ENCODE results near the gene WBP2NL.

WBP2NL gene

DNA sequence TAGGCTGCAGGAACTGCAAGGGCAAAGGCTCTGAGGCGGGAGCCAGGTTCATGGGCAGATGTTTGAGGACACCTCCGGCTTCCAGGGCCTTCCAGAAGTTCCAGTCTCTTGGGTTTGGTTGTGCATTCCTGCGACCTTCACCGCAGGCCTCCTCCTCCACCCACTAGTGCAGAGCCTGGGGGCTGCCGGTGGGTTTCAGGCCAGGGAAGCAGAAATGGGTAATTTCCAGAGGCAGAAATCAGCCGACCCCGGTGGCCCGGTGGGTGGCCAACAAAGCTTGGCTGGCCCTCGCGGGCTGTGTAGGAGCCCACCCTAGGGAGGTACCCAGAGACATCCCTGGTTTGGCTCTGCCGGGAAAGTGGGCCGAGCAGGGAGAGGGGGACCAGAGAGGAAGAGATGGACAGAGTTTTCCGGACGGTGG is 75.0 kb downstream of the WBP2NL start:
- no peak for DNase-seq (ENCODE audit: low read depth)

DNA sequence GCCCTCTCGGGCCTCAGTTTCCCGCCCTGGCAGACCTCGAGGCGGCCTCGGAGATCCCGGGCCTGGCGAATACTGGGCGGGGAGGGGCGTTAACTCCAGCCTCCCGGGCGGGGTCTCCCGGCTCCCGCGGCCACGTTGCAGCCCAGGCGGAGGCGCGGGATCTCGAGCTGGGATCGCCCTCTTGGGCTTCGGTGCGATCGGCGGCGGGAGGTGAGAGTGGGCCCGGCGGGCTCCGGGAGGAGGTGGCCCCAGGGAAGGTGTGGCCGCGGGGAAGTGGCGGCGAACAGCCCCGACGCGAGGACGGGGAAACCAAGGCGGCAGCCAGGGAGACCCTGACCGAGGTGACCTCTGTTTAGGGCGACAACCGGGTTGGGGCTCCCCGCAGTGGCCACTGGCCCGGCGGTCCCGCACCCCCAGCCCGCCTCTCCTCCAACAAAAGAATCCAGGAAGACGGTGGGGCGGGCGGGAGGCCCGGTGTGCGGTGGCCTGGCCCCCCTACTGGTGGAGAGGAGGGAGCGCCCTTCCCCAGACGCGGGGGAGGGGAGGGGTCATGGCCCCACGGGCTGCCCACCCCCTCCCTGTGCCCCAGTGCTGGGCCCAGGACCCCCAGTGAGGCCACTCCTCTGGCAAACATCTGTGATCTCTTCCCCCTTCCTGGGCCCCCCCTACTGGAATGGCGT is 75.7 kb downstream of the WBP2NL start, which contains the start of gene PHETA2:
Gene PHETA2 (plus strand): TSS at position 117 of the 680 bp plus-strand sequence. CDS start 3,046 bp downstream, outside the sequence.
- no peak for DNase-seq (ENCODE audit: low read depth)

DNA sequence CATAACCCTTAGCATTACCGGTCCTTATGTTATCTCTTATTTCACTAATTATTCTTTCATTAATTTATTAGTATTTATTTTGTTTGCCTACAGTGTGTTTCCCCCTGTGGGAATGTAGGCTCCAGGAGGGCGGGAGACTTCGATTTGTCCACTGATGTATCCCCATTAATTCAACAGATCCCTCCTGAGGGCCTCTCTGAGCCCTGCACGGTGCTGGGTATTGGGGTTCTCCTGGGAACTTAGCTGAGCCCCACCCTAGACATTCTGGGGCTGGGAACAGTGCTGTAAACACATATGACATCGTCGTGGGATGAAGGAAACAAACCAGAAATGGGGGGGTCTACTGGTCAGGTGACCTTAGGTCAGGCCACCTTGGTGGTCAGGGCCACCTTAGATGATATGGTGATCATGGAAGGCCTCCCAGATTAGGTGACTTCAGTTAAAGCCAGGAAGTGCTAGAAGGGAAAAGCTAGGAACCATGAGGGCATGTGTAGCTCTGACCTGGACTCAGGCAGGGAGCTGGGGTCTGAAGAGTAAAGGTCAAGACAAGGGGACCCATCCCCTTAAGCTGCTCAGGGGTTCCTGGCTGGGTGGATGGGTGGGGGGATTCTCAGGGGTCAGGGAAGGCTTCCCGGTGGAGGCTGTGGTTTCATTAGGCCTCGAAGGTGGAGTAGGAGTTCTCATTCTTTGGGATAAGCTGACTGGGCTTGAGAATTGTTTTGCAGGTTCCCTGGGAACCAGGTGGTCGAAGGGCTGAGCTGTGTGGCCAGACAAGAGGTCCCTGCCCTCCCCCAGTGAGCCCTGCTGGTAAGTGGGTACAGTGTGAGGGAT is 76.5 kb downstream of the WBP2NL start:
- no peak for DNase-seq (ENCODE audit: low read depth)

DNA sequence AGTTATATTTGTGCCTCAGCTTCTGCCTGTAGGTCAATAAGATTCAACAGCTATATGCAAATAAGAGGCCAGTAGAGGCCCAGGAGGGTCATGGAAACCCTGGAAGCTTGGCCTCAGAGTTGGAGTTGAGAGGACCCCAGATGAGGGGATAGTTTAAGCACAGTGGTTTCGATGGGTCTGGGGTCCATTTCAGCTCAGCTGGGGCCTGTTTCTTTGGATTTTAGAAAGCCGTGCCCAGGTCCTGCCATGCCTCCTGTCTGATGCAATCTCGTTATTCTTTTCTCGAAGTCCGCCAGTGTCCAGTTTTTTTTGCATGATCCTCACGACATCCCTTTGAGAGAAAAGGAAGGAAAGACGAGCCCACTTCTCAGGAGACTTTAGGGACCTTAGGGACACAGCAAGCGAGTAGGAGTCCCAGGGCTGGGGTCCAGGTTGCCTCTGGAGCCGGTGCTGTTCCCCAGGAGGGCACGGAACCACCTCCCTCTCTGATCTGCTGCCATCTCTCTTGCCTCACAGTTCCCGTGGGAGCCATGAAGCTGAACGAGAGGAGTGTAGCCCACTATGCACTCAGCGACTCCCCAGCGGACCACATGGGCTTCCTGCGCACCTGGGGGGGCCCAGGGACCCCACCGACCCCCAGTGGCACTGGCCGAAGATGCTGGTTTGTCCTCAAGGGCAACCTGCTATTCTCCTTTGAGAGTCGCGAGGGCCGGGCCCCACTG is 78.3 kb downstream of the WBP2NL start:
- DNase-seq (ENCODE audit: low read depth), result no peak

DNA sequence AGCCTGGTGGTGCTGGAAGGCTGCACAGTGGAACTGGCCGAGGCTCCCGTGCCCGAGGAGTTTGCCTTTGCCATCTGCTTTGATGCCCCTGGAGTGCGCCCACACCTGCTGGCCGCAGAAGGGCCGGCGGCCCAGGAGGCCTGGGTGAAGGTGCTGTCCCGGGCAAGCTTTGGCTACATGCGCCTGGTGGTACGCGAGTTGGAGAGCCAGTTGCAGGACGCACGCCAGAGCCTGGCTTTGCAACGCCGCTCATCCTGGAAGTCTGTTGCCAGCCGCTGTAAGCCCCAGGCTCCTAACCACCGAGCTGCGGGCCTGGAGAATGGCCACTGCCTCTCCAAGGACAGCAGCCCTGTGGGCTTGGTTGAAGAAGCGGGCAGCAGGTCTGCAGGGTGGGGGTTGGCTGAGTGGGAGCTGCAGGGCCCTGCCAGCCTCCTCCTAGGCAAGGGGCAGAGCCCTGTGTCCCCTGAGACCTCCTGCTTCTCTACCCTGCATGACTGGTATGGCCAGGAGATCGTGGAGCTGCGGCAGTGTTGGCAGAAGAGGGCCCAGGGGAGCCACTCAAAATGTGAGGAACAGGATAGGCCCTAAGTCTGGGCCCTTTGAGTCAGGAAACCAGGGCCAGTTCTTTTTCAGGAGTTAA is 79.0 kb downstream of the WBP2NL start:
- no peak for DNase-seq (ENCODE audit: low read depth)

All from HS-27A (cell line).